ENCODE data around the gene CCL4. TPM values are rescaled to one million over a fixed set of nuclear protein-coding genes. Genes with fewer than 3 reads are reported as not detected.
"Not testable (repeated sequence)": the region's sequence is repeated elsewhere in the genome, so short reads cannot be mapped to it uniquely, and the experiment has no call there.

CCL4 gene
- total and polyA plus RNA-seq, 8 donors: 1.6 to 10.7 (median 8.1) TPM; not detected in 2

- no peaks in the 10 kb centered on the region for H3K36me3 ChIP-seq
- no peak overlapping the region for H3K27ac ChIP-seq
- no peak overlapping the region for H3K4me3 ChIP-seq
- no peak for DNase-seq
- H3K4me1 ChIP-seq: peaks cover 0 to 6% (median 3%) of the 10 kb centered on the region in 4 donors
- H3K9me3 ChIP-seq: no peaks in the 10 kb centered on the region
- TF ChIP-seq EP300 (IDR thresholded peaks at IDR 0.05) (no peak), CTCF (IDR thresholded peaks at IDR 0.05) (no peak), POLR2AphosphoS5 (IDR thresholded peaks at IDR 0.05) (no peak), POLR2A (IDR thresholded peaks at IDR 0.05) (no peak)
- peaks cover 0 to 21% (median 5%) of the 10 kb centered on the region in 3 donors for H3K27me3 ChIP-seq
- intact Hi-C loops (cut with DNase I; ENCODE audit: low total_unique reads): no loop called here
- 54 to 68% (median 66%) methylated on average over 4 of the region's 4 CpGs for WGBS, 5 donors
Observed at GRCh38 chr17:36092230-36092629, 11.4 kb upstream of the CCL4 start.

GRCh38 chr17:36092715-36093114, 10.9 kb upstream of the CCL4 start:
- WGBS, 5 donors: 70 to 82% (median 79%) methylated on average over 6 of the region's 6 CpGs
- DNase-seq: not testable (repeated sequence)

GRCh38 chr17:36094232-36094631, 9.4 kb upstream of the CCL4 start:
- Histone ChIP-seq H3K27ac (no peak overlapping the region), H3K4me1 (no peaks in the 10 kb centered on the region), H3K36me3 (no peaks in the 10 kb centered on the region), H3K4me3 (no peak overlapping the region), H3K27me3 (peaks cover 0 to 10% (median 0%) of the 10 kb centered on the region in 3 donors), H3K9me3 (no peaks in the 10 kb centered on the region)
- TF ChIP-seq POLR2A (IDR thresholded peaks at IDR 0.05) (no peak), CTCF (IDR thresholded peaks at IDR 0.05) (no peak), EP300 (IDR thresholded peaks at IDR 0.05) (no peak)
- no peak for DNase-seq
- intact Hi-C loops (cut with DNase I; ENCODE audit: low total_unique reads): no loop called here
- 84 to 95% (median 92%) methylated on average over 1 of the region's 1 CpG for WGBS, 5 donors

More at GRCh38 chr17:36092715-36093114, 10.9 kb upstream of the CCL4 start:
- H3K4me3 ChIP-seq; intact Hi-C loops (cut with DNase I; ENCODE audit: low total_unique reads); H3K27ac ChIP-seq; H3K4me1 ChIP-seq; H3K9me3 ChIP-seq; H3K36me3 ChIP-seq: not testable (repeated sequence)
- H3K27me3 ChIP-seq: peaks cover 0 to 21% (median 5%) of the 10 kb centered on the region in 3 donors

GRCh38 chr17:36094746-36095145, 8.9 kb upstream of the CCL4 start:
- Histone ChIP-seq H3K27ac (no peak overlapping the region), H3K4me1 (no peaks in the 10 kb centered on the region), H3K9me3 (no peaks in the 10 kb centered on the region), H3K4me3 (no peak overlapping the region), H3K27me3 (peaks cover 0 to 7% (median 0%) of the 10 kb centered on the region in 3 donors), H3K36me3 (no peaks in the 10 kb centered on the region)
- no peak for DNase-seq
- WGBS, 5 donors: 84 to 97% (median 88%) methylated on average over 7 of the region's 7 CpGs
- intact Hi-C loops (cut with DNase I; ENCODE audit: low total_unique reads): no loop called here
- TF ChIP-seq CTCF (IDR thresholded peaks at IDR 0.05): no peak
- TF ChIP-seq EP300 (IDR thresholded peaks at IDR 0.05): no peak
- no peak for TF ChIP-seq POLR2AphosphoS5 (IDR thresholded peaks at IDR 0.05)
- TF ChIP-seq POLR2A (IDR thresholded peaks at IDR 0.05): no peak

- no peaks in the 10 kb centered on the region for H3K36me3 ChIP-seq
- no peak for DNase-seq
- no peaks in the 10 kb centered on the region for H3K27me3 ChIP-seq
- intact Hi-C loops (cut with DNase I; ENCODE audit: low total_unique reads): no loop called here
- TF ChIP-seq POLR2AphosphoS5 (IDR thresholded peaks at IDR 0.05): no peak
- no peak for TF ChIP-seq CTCF (IDR thresholded peaks at IDR 0.05)
- no peak for TF ChIP-seq POLR2A (IDR thresholded peaks at IDR 0.05)
- TF ChIP-seq EP300 (IDR thresholded peaks at IDR 0.05): no peak
- no peak overlapping the region for H3K4me3 ChIP-seq
- no peaks in the 10 kb centered on the region for H3K9me3 ChIP-seq
- no peaks in the 10 kb centered on the region for H3K4me1 ChIP-seq
- no peak overlapping the region for H3K27ac ChIP-seq
- 77 to 98% (median 88%) methylated on average over 1 of the region's 1 CpG for WGBS, 5 donors
Observed at GRCh38 chr17:36095992-36096391, 7.6 kb upstream of the CCL4 start.

GRCh38 chr17:36099004-36099403, 4.6 kb upstream of the CCL4 start:
- H3K36me3 ChIP-seq; intact Hi-C loops (cut with DNase I; ENCODE audit: low total_unique reads); H3K4me3 ChIP-seq; DNase-seq; H3K4me1 ChIP-seq; H3K9me3 ChIP-seq; H3K27ac ChIP-seq; H3K27me3 ChIP-seq: not testable (repeated sequence)
- 75 to 100% (median 85%) methylated on average over 1 of the region's 1 CpG for WGBS, 5 donors

- H3K4me1 ChIP-seq; DNase-seq; H3K36me3 ChIP-seq; H3K9me3 ChIP-seq; intact Hi-C loops (cut with DNase I; ENCODE audit: low total_unique reads): not testable (repeated sequence)
- Histone ChIP-seq H3K27ac (peak overlapping the region in 1 of 5 donors; percentile 33), H3K4me3 (peak overlapping the region in 1 of 4 donors; percentile 9), H3K27me3 (peaks cover 0 to 12% (median 0%) of the 10 kb centered on the region in 3 donors)
- 46 to 70% (median 57%) methylated on average over 2 to 7 of the region's 7 CpGs for WGBS, 5 donors
Observed at GRCh38 chr17:36104246-36104645, 619 bp downstream of the CCL4 start.
